BLaER1 (cell line): ENCODE measurements around the gene PTPMT1.

ENCODE experiments used
- H3K27ac ChIP-seq: shearing (Covaris generic); formaldehyde crosslinking; 2 replicates; pipeline ENCODE4 v1.8.1; 2022
- H3K27me3 ChIP-seq: shearing (Covaris generic); formaldehyde crosslinking; 2 replicates; pipeline ENCODE4 v1.8.1; 2022
- H3K36me3 ChIP-seq: shearing (Covaris generic); formaldehyde crosslinking; 2 replicates; pipeline ENCODE4 v1.8.1; 2022
- H3K4me1 ChIP-seq: shearing (Covaris generic); formaldehyde crosslinking; 2 replicates; pipeline ENCODE4 v1.8.1; 2022
- H3K4me2 ChIP-seq: shearing (Covaris generic); formaldehyde crosslinking; 2 replicates; pipeline ENCODE4 v1.8.1; 2022
- H3K4me3 ChIP-seq: shearing (Covaris generic); formaldehyde crosslinking; 2 replicates; pipeline ENCODE4 v1.8.1; 2022
- H3K9ac ChIP-seq: shearing (Covaris generic); formaldehyde crosslinking; 2 replicates; pipeline ENCODE4 v1.8.1; 2022
- H3K9me3 ChIP-seq: shearing (Covaris generic); formaldehyde crosslinking; 2 replicates; pipeline ENCODE4 v1.8.1; 2022
- H4K20me1 ChIP-seq: shearing (Covaris generic); formaldehyde crosslinking; 2 replicates; pipeline ENCODE4 v1.8.1; 2022
- Cebpa-rat ChIP-seq: shearing (Covaris generic); IDR thresholded peaks from 2 replicates; pipeline ENCODE4 v1.8.1; 2022

PTPMT1 gene

DNA sequence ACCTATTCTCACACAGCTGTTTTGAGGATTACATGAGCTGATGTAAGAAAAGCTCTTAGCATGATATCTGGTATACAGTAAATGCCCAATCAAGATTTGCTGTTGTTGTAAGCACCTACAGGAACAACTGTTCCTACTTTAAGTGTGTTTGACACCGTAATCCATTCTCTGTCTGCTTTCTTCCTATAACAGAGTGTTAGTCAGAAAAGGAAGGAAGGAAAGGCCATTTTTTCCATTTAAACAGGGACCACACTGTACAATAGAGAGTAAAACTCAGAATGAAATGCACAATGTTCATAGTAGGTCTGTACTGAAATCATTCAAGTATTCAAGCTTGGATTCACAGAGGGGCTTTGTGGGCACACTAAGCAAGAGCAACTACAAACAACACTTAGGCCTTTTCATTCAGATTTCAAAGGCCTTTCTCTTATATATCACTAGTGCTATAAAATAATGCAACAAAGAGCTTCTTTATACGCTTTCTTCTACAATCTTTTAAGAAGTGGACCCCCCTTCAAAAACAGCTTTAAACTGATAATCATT lies 55.5 kb downstream of the PTPMT1 start:
- Histone ChIP-seq H3K27ac (no peak overlapping the region), H4K20me1 (no peaks in the 10 kb centered on the region), H3K4me3 (no peak overlapping the region), H3K9me3 (no peaks in the 10 kb centered on the region), H3K27me3 (no peaks in the 10 kb centered on the region), H3K36me3 (peaks cover 100% of the 10 kb centered on the region), H3K4me2 (no peak overlapping the region), H3K4me1 (peaks cover 10% of the 10 kb centered on the region), H3K9ac (no peak overlapping the region)
- no peak for TF ChIP-seq Cebpa-rat
